Chondrocyte (in vitro differentiated cells): ENCODE results near the gene STRN. TPM values are rescaled to one million over a fixed set of nuclear protein-coding genes. Genes with fewer than 3 reads are reported as not detected.

ENCODE experiments used
- DNase-seq: peaks from one replicate; pipeline ENCODE4 v3.0.0; 2021; ENCODE audit warnings: mixed read lengths, low spot score
- H3K27ac Mint-ChIP-seq: one replicate; pipeline ENCODE4 v1.8.0; 2021; ENCODE audit warnings: mild to moderate bottlenecking, moderate library complexity, mixed read lengths; ENCODE audit not compliant: unreplicated experiment
- H3K27me3 Mint-ChIP-seq: 2 replicates; pipeline ENCODE4 v1.8.0; 2021; ENCODE audit warnings: low read depth, mixed read lengths
- H3K36me3 Mint-ChIP-seq: 2 replicates; pipeline ENCODE4 v1.8.0; 2021; ENCODE audit warnings: low read depth, mixed read lengths
- H3K4me1 Mint-ChIP-seq: 2 replicates; pipeline ENCODE4 v1.8.0; 2021; ENCODE audit warnings: low read depth, mild to moderate bottlenecking, mixed read lengths
- H3K4me3 Mint-ChIP-seq: one replicate; pipeline ENCODE4 v1.8.0; 2021; ENCODE audit warnings: mild to moderate bottlenecking, moderate library complexity, mixed read lengths; ENCODE audit not compliant: unreplicated experiment
- H3K9me3 Mint-ChIP-seq: 2 replicates; pipeline ENCODE4 v1.8.0; 2021; ENCODE audit warnings: low read depth, mixed read lengths
- CTCF ChIP-seq: fragments of 200-600 bp; sonication (generic); IDR thresholded peaks from 2 replicates; pipeline ENCODE4 v1.5.0; 2021; ENCODE audit warnings: antibody characterized with exemption, mild to moderate bottlenecking, moderate library complexity
- total RNA-seq: library from RNA; stranded (reverse); gene quantifications from 3 replicates; pipeline ENCODE4 v1.2.1, GENCODE V29; 2021

The STRN gene
- total RNA-seq, 1 donor from 2014 or later: 27.5 TPM

DNA sequence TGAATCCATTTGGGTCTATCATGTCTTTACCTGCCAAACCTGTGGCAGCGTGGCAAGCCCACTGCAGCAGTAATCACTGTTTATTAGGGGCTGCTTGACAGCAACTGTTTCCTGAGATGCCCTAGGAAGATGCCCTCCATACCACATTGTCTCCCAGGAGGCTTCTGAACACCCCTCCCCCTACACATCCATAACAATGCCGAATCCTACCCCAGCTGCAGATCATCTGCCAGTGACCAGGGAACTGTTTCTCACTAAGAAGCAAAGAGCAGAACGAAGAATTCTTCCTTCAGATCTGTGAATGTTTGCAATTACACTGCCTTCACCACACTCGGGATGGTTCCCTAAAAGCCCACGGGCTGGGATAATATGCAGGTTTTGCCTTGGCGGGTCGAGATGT, 142.1 kb downstream of the STRN start:
- Mint-ChIP-seq H3K27ac (no peak overlapping the region), H3K9me3 (no peaks in the 10 kb centered on the region), H3K4me1 (no peaks in the 10 kb centered on the region), H3K27me3 (no peaks in the 10 kb centered on the region), H3K36me3 (no peaks in the 10 kb centered on the region), H3K4me3 (no peak overlapping the region)
- no peak for TF ChIP-seq CTCF
- DNase-seq: no peak

- Mint-ChIP-seq H3K36me3 (no peaks in the 10 kb centered on the region), H3K27me3 (no peaks in the 10 kb centered on the region), H3K9me3 (no peaks in the 10 kb centered on the region), H3K4me1 (no peaks in the 10 kb centered on the region), H3K27ac (no peak overlapping the region), H3K4me3 (no peak overlapping the region)
- DNase-seq: no peak
- no peak for TF ChIP-seq CTCF
Observed at GRCh38 chr2:36823862-36824261, 142.5 kb downstream of the STRN start.

GRCh38 chr2:36820942-36821605, 145.3 kb downstream of the STRN start:
- Mint-ChIP-seq H3K36me3 (no peaks in the 10 kb centered on the region), H3K27ac (no peak overlapping the region), H3K4me3 (no peak overlapping the region), H3K4me1 (no peaks in the 10 kb centered on the region), H3K9me3 (no peaks in the 10 kb centered on the region), H3K27me3 (no peaks in the 10 kb centered on the region)
- DNase-seq: no peak
- TF ChIP-seq CTCF: no peak

- no peaks in the 10 kb centered on the region for H3K27me3 Mint-ChIP-seq
Observed at GRCh38 chr2:36819095-36819711, 147.1 kb downstream of the STRN start.

GRCh38 chr2:36818542-36818941, 147.8 kb downstream of the STRN start:
- DNase-seq: no peak
- no peak overlapping the region for H3K4me3 Mint-ChIP-seq
- no peak overlapping the region for H3K27ac Mint-ChIP-seq
- TF ChIP-seq CTCF: no peak
- H3K9me3 Mint-ChIP-seq: no peaks in the 10 kb centered on the region
- no peaks in the 10 kb centered on the region for H3K4me1 Mint-ChIP-seq
- no peaks in the 10 kb centered on the region for H3K36me3 Mint-ChIP-seq
- no peaks in the 10 kb centered on the region for H3K27me3 Mint-ChIP-seq

More at GRCh38 chr2:36819095-36819711, 147.1 kb downstream of the STRN start:
- Mint-ChIP-seq H3K4me1 (no peaks in the 10 kb centered on the region), H3K27ac (no peak overlapping the region), H3K36me3 (no peaks in the 10 kb centered on the region), H3K9me3 (no peaks in the 10 kb centered on the region), H3K4me3 (no peak overlapping the region)
- TF ChIP-seq CTCF: no peak
- DNase-seq: no peak
